NCI-H1417 treated with DMSO at 0.1 percent for 48 hours (cell line): ENCODE results near the gene PKNOX2.

ENCODE experiments used
- DNase-seq: peaks from one replicate; lab custom pipeline; 2025; lab: John Stamatoyannopoulos, UW

PKNOX2 gene

GRCh38 chr11:125285844-125286243, 121.3 kb downstream of the PKNOX2 start:
- no peak for DNase-seq

- no peak for DNase-seq
These were observed 121.9 kb downstream of the PKNOX2 start for GRCh38 chr11:125286486-125286885.

GRCh38 chr11:125287491-125288210, 123.1 kb downstream of the PKNOX2 start:
- DNase-seq = no peak

GRCh38 chr11:125289419-125290098, 125.0 kb downstream of the PKNOX2 start:
- no peak for DNase-seq

- no peak for DNase-seq
These were observed 125.7 kb downstream of the PKNOX2 start for GRCh38 chr11:125290263-125290662.

GRCh38 chr11:125292100-125292499, 127.5 kb downstream of the PKNOX2 start:
- DNase-seq = no peak

GRCh38 chr11:125293596-125293995, 129.0 kb downstream of the PKNOX2 start:
- no peak for DNase-seq

- DNase-seq = no peak
These were observed 131.4 kb downstream of the PKNOX2 start for GRCh38 chr11:125295931-125296330.

- DNase-seq = no peak
These were observed 132.9 kb downstream of the PKNOX2 start for GRCh38 chr11:125297346-125297915.

GRCh38 chr11:125299061-125299615, 134.6 kb downstream of the PKNOX2 start:
- DNase-seq = no peak

- no peak for DNase-seq
These were observed 135.3 kb downstream of the PKNOX2 start for GRCh38 chr11:125299821-125300220.

- DNase-seq = no peak
These were observed 136.3 kb downstream of the PKNOX2 start for GRCh38 chr11:125300791-125301218.

- no peak for DNase-seq
These were observed 136.8 kb downstream of the PKNOX2 start for GRCh38 chr11:125301346-125301745.

GRCh38 chr11:125303186-125303585, 138.6 kb downstream of the PKNOX2 start:
- DNase-seq = no peak

- DNase-seq = no peak
These were observed 139.1 kb downstream of the PKNOX2 start for GRCh38 chr11:125303694-125304093.

- no peak for DNase-seq
These were observed 139.6 kb downstream of the PKNOX2 start for GRCh38 chr11:125304136-125304535.

- no peak for DNase-seq
These were observed 140.3 kb downstream of the PKNOX2 start for GRCh38 chr11:125304876-125305275.

GRCh38 chr11:125305345-125305744, 140.8 kb downstream of the PKNOX2 start:
- DNase-seq = no peak

- DNase-seq = no peak
These were observed 141.9 kb downstream of the PKNOX2 start for GRCh38 chr11:125306476-125306875.

GRCh38 chr11:125308246-125308645, 143.7 kb downstream of the PKNOX2 start:
- no peak for DNase-seq

- no peak for DNase-seq
These were observed 147.8 kb downstream of the PKNOX2 start for GRCh38 chr11:125312391-125312790.

GRCh38 chr11:125312812-125313211, 148.3 kb downstream of the PKNOX2 start:
- DNase-seq = no peak
